NCI-H524 (cell line): ENCODE measurements around the gene CCDC90B.
"Not testable (repeated sequence)": the region's sequence is repeated elsewhere in the genome, so short reads cannot be mapped to it uniquely, and the experiment has no call there.

Source experiments
- DNase-seq, 2 experiments: peaks; one replicate each; lab custom pipeline; 2025; lab: John Stamatoyannopoulos, UW

The CCDC90B gene, protein sequence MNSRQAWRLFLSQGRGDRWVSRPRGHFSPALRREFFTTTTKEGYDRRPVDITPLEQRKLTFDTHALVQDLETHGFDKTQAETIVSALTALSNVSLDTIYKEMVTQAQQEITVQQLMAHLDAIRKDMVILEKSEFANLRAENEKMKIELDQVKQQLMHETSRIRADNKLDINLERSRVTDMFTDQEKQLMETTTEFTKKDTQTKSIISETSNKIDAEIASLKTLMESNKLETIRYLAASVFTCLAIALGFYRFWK

DNA sequence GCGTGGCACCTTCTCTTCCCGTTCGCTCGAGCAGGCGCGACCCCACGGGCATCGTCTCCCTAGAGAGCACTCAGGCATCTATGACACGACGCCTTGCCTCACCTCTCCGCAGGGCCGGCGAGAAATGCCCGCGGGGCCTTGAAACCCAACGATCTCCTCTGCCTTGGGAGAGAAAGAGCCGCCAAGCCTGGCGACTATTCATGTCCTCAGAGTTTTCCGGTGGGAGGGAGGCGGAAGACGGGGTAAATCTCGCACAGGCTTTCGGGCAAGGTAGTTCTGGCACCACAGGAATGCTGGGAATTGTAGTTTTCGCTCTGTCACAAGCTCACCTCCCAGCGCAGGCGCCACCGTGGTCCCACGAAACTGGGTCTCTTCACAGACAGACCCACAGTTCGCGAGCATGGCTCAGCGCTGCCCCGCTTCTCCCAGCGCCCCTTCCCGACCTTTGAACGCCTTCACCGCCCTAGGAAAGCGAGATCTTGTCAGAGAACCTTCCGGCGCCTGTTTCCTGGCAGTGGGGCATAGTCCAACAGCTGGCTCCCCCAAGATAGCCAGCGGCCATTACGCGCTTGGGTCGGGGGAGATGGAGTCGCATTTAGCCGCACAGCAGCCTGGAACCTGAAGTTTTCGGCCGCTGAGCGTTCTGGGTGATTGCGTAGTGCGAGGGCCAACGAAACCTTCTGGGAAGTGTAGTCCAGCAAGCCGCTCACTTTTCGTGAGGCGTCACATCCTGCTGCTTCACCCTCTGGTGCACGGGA is at the start of gene CCDC90B:
Gene CCDC90B, minus strand, starts transcription at position 597 of the 758 bp plus-strand sequence. Its CDS starts 395 bp downstream, at position 202.
- DNase-seq: peak; percentile 94 to 96

DNA sequence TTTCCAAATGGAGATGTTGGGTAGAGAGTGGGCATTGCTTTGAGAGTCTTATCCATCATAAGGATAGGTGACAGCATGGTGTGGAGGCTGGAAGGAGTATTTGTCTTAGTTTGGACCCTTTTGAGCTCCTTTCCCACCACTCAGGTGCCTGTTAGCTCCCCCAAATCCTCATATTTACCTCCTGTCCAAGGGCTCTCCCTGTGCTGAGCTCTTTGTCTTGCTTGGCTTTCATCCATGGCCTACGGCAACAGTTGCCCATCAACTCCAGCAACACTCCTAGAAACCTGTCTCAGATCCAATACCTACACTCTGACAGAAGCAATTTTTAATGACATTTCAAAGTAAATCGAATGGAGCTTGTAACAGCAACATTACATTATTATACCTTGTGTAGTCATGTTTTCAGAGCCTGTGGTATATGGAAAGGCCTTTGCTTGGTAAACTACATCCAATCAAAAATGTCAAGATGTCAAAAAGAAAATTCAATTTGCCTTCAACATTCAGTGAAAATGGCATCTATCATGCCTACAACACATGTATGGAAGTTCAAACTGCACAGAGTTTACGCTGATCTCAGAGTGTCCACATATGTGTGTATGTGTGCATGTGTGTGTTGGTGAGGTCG is 49.4 kb upstream of the CCDC90B start:
- no peak for DNase-seq

DNA sequence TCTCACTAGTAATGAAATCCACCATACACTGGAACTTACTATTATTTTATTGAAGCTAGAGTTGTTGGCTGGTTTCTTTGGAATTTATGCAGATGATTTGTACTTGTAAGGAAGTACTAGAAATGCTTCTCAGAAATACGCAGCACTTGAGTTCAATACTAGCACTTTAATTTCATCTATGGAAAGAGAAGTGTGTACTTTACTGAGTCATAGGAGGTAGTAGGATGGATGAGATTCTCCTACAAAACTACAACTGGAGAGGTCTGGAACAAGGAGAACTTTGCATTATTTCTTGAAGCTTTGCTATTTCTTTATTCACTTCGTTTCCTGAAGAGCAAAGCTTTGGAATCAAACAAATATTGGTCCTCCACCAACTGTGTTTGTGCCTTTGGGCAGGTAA is 44.1 kb upstream of the CCDC90B start:
- no peak for DNase-seq

DNA sequence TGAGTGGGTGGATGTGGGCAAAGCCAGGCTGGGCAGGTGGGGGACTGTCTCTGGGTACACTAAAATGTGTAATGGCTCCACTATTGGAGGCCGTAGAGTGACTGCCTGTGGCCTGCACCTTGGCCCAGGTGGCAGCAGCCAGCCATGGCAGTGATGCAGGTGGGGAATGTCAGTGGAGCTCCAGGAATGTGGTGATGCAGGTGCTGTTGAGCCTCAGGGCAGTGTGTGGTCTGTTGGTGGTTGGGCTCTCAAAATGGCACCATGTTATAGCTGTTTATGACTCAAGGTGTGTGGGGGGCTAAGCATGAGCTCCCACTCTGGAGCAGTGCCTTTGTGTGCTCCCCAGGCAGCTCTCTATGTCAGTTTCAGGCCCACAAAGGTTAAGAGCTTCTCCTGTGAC is 40.2 kb upstream of the CCDC90B start:
- no peak for DNase-seq

DNA sequence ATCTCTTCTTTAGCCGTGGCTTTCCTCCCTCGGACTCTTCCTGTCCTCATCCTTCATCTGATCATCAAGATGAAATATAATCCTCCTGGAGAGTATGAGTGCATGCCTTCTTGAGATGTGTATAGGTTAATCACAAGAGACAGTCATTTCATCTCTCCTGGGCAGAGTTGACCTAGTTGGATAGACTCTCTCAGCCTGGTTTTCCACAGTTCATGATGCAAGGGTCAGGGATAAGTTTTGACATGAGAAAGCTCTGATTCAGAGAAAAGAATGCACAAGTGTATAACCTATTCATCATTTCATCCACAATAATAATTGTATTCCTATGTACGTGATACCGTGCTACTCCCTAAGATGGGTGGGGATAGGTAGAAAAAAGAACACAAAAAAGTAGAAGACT is 33.2 kb upstream of the CCDC90B start:
- DNase-seq: peak in 1 of 2 experiments; percentile 40

DNA sequence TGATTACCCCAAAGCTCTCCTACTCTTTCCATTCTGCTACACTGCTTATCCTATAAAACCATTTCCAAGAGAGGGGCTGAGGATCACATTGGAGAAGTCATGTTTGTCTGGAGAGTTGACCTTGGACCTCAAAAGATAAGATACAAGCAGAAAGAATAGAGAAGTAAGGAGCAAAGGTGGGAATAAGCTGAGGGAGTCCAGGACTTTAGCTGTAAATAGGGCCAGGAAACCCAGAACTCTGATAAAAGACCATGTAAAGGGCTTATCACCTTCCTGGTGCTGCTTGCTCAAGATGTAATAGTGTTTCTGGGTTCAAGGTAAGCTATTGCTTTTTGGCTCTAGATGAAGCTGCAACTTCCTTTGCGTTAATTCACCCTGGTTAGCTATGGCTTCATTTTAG is 32.8 kb upstream of the CCDC90B start:
- DNase-seq: no peak

DNA sequence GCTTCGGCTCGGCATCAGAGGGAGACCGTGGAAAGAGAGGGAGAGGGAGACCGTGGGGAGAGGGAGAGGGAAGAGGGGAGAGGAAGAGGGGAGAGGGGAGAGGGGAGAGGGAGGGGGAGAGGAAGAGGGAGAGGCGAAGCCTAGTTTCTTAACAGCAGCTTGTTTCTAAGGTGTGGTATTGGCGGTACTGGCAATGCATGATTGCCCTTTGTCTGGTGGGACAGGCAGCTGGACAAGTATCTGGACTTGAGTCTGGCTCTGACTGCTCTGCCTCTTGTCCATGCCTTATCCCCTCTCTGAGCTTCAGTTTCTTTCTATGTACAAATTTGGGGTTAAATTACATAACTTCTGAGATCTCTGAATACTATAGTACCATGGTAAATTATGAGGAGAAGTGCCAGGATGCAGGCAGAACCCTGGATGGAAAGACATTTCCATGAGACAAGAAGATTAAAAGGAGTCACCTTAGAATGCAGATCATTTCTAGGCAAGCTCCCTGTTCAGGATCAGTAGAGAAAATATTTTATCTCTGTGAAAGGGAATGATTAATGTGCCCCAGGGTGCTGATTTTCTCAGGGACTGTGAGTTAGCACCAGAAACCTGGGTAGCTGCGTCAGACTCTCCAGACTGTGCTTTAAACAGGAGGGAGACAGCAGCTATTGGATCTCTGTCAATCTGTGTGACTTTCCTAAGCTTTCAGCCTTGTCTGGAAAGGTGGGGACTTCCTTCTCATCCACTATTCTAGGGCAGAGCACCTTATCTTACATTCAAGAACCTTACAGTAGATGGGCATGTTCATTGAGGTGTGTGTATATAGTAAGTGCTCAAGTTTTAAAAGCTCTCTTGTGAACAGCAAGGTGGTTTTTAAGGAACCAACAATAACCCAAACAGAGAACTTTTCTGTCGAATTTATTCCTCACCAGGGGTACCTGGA is 31.9 kb upstream of the CCDC90B start:
- peak in 1 of 2 experiments; percentile 41 for DNase-seq

DNA sequence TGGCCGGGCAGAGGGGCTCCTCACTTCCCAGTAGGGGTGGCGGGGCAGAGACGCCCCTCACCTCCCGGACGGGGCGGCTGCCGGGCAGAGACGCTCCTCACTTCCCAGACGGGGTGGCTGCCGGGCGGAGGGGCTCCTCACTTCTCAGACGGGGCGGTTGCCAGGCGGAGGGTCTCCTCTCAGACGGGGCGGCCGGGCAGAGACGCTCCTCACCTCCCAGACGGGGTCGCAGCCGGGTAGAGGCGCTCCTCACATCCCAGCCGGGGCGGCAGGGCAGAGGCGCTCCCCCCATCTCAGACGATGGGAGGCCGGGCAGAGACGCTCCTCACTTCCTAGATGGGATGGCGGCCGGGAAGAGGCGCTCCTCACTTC is 30.7 kb upstream of the CCDC90B start:
- DNase-seq: not testable (repeated sequence)

DNA sequence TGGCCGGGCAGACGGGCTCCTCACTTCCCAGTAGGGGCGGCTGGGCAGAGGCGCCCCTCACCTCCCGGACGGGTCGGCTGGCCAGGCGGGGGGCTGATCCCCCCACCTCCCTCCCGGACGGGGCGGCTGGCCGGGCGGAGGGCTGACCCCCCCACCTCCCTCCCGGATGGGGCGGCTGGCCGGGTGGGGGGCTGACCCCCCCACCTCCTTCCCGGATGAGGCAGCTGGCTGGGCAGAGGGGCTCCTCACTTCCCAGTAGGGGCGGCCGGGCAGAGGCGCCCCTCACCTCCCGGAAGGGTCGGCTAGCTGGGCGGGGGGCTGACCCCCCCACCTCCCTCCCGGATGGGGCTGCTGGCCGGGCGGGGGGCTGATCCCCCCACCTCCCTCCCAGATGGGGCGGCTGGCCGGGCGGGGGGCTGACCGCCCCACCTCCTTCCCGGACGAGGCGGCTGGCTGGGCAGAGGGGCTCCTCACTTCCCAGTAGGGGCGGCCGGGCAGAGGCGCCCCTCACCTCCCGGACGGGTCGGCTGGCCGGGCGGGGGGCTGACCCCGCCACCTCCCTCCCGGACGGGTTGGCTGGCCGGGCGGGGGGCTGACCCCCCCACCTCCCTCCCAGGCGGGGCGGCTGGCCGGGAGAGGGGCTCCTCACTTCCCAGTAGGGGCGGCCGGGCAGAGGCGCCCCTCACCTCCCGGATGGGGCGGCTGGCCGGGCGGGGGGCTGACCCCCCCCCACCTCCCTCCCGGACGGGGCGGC is 30.2 kb upstream of the CCDC90B start:
- not testable (repeated sequence) for DNase-seq

DNA sequence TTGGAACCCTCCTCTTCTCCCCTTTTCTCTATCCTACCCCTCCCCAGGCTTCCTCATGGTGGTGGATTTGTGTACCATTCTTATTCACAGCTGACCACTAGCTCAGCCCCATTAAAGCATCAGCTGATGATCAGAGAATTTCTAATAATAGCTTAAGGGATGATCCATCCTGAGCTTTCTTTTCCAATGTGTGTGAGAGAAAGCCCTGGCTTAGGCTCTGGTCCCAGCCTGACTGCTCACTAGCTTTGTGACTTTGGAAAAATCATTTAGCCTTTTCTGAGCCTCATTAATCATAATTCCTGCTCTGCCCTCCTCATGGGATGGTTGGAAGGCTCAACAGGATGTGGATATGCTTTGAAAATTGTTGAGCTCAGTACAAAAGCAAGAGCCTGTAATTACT is 26.3 kb upstream of the CCDC90B start:
- no peak for DNase-seq

DNA sequence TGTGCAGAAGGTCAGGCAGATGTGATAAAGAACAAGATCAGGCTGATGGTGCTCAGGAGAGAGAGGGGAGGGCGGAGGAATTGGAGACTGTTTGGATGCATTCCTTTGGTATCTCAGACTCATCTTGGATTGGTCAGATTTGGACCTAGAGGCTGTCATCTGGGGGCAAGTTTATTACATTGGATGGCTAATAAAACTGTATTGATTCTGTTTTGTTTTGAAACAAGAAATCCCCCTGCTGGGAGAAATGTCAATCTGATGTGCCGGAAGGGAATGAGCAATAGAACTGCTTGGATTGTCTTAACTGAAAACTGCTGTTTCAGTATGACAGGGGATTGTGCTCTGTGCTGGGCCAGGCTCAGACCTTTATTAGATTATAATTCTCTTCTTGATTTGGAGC is 25.5 kb upstream of the CCDC90B start:
- no peak for DNase-seq

DNA sequence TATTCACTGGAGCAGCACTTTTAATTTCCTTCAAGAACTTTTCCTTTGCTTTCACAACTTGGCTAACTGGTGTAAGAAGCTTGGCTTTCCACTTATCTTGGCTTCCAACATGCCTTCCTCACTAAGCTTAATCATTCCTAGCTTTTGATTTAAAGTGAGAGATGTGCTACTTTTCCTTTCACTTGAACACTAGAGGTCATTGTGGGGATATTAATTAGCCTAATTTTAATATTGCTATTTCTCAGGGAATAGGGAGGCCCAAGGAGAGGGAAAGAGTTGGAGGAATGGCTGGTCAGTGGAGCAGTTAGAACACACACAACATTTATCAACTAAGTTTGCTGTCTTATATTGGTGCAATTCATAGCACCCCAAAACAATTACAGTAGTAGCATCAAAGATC is 24.6 kb upstream of the CCDC90B start:
- peak in 1 of 2 experiments; percentile 30 for DNase-seq

DNA sequence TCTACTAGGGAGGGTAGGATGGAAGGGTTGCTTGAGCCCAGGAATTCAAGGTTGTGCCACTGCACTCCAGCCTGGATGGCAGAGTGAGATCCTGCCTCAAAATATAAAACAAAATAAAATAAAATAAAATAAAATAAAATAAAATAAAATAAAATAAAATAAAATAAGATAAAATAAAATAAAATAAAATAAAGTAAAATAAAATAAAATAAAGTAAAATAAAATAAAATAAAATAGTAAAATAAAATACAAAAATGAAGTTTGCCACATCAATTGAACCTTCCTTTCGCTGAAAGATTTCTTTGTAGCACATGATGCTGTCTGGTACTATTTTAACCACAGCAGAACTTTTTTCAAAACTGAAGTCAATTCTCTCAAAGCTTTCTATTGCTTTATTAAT is 22.4 kb upstream of the CCDC90B start:
- DNase-seq: not testable (repeated sequence)

DNA sequence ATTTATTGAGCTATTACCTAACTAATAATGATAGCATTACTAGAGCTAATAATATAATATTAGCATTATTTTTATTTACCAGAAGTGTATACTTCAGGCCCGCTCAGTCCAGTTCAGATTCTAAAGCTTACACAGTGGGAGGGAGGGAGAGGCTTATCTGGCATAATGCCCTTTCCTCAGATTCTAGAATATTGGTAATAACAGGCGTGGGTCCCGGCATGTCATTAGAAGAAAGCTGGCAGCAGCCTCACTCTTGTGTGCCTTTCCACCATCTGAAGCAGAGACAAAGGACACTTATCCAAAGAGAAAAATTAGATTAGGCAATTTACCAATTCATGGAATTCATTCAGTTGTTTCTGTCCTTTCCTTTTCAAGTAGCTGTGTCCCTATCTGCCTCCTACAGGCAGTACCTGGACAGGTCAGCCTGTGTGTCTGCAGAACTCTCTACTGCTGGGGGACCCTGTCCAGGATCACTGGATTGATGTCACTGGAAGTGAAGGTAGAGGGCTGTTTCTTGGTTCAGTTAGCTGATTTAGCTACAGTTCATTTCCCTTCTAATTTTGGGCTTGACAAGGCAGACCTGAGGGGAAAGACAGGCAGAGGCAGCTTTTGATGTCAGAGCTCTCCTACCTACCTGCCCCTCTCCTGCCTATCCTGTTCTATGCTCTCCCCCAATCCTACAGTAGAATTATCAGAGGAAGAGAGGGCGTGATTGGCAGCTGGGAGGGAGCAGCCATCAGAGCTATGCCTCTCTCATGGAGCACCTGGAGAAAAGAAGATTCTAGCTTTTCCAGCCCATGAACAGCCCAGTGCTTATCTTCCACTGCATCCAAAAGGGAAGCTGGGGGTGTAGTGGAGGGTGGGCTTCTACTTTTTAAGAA is 20.3 kb upstream of the CCDC90B start:
- DNase-seq: no peak

DNA sequence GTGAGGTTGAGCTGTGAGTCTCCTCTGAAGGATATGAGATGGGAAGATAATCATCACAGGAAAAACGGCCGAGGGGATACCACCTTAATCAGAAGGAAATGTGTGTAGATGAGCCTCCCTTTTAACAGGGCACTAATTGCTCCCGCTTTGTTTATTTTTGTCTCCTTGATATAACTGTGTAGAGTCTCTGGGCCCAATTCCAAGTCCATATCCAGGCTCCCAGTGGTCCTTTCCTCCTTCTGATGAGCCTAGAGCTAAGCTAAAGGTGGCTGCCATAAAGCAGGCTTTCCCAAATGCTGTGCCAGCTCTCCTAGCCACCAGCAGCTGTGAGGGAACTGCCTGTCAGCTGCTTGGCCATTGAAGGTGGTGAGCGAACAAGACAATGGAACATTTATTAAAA is 17.1 kb upstream of the CCDC90B start:
- no peak for DNase-seq

DNA sequence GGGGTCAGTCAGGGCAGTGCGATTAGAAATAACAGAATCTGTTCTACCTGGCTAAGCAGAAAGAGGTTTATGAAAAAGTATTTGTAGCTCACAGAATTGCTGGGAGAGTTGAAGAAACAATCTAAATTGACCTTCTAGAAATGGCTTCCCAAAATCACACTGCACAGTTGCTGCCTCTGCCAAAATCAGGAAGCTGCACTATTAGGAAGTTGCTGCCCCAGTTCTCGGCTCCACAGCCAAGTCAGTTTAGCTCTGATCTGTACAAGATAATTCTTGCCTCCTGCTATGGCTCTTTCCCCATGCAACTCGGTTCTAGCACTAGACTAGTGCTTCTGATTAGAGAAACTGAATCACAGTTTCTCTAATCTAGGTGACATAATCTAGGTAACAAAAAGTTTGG is 16.0 kb upstream of the CCDC90B start:
- no peak for DNase-seq

DNA sequence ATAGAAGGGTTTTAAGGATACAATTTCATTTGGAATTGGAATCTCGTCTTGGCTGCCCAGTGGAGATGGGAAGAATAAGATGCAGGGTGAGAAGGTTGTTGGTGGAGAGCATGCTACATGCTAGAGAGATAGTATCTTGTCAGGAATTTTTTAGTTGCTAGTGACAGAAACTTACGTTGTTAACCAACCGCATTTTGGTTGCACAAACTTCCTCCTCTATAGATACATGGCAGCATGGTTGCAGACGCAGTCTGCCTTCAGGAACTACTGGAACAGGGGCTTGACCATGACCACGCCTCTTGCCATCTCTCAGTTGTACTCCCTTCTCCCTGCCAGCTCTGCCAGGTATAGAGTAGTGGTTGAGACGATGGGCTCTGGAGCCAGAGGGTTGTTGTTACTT is 13.5 kb upstream of the CCDC90B start:
- DNase-seq: no peak

DNA sequence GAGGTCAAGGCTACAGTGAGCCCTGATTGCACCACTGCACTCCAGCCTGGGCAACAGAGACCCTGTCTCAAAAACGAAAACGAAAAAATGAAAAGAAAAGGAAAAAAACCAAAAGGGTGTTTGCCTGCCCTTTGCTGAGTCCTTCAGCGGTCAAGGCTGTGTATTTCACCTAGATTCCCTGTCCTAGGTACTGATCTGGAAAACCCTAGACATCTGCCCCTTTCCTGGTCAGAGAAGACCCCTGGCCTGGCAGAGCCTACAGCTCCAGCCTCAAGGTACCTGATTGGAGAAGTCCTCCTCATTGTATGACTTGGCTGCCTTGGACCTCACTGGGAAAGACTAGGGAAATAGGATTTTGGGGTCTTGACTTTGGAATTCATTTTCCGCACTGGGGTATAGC is 8.0 kb upstream of the CCDC90B start:
- DNase-seq: no peak

DNA sequence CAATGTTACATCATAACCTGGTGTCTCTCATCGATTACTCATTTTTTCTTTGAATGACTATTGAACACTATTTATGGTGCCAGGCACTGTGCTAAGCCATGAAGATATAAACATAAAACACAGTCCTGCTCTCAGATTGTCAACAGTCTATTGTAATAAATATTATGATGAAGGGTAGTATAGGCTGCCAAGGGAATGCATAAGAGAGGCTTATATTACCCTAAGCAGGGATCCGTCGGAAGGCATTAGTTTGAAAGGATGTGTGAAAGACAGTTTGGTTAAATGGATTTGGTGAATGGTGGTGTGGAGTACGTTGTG is 7.2 kb upstream of the CCDC90B start:
- DNase-seq: no peak

DNA sequence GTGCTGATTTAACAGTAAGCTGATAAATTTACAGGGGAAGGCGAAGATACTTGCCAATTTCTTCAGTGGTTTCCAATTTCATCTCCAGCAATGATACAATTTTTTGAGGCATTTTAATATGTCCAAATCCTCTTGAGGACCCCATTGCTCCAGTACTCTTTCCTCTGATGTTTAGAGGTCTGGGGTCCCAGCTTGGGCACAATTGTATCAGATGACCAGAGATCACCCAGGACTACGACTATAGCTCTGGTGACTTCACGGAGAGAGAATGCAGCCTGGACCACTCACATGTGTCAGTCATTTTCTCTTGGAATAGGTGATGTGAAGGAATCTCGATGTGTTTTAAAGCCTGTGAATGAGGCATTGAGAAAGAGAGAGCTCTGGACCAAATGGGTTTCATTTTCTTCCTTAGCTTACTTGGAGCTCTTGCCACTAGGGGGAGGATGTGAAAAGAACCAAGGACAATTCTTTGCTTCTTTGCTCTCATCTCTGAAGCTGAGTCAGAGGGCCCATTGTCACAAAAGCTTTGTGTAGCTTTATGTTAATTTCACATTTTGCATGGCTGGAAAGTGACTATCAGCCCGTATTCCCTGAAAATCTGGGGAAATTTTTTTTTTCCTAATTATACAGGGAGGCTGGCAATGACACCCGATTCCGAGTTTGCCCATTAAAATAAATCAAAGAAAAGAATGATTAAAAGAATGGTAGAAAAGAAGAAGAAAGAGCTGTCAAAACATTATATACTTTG is 6.7 kb upstream of the CCDC90B start:
- peak; percentile 13 to 54 for DNase-seq
